CD4-positive, alpha-beta T cell treated with Interleukin-1 beta for 1 hour (primary cell): Measurements from ENCODE around the gene ATOSB.
"Not testable (repeated sequence)": the region's sequence is repeated elsewhere in the genome, so short reads cannot be mapped to it uniquely, and the experiment has no call there.

Experiments
- DNase-seq, 2 donors: peaks; one replicate each; pipeline ENCODE4 v3.0.0-alpha.2; 2020 to 2022

ATOSB gene, protein sequence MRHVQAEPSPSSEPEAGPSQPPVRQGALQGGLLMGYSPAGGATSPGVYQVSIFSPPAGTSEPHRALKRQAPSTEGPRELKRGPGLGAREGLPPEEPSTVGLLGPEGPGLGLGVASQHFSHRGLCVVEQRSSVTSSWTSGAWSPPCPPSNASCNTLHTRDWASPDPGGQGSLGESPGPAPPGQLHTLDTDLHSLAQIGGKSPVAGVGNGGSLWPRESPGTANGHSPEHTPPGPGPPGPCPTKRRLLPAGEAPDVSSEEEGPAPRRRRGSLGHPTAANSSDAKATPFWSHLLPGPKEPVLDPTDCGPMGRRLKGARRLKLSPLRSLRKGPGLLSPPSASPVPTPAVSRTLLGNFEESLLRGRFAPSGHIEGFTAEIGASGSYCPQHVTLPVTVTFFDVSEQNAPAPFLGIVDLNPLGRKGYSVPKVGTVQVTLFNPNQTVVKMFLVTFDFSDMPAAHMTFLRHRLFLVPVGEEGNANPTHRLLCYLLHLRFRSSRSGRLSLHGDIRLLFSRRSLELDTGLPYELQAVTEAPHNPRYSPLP

DNA sequence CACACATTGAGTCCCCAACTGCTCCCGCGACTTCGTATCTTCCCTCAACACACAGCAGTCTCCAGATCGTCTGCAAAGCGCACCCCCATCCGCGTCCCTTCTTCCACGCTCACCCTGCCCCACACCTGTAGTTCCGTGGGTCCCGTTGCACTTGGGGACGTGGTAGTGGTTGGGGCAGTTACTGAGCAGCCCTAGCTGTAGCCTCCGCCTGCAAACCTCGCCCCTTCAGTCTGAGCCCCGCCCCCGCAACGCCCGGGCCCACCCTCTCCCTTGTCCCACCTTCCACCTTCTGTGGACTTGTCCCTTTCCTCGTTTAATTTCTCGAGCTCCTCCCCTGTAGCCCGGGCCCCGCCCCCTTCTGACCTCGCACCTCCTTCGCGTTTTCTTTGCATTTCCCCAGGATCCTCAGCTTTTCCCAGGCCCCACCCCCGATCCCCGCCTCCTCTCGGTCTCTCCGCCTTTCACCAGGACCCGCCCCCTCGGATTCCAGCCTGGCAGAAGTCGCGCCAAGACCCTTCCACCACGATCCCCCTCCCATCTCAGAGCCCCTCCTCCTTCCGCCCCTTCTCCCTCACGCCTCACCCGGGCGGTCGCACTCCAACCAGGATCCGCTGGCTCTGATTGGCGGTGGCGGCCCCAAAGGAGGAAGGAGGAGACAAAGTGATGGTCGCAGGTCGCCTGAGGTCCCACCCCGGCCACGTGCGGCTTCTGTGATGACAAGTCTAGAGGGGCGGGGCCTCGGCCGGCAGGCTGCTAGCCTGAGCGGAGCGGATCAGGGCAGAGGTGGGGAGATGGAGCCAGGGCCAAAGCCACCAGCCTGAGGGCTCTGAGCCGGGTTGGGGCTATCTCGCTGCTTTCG lies at the start of gene ATOSB:
TSS of gene ATOSB (minus strand) at position 183 of the 859 bp plus-strand sequence. CDS start 7,588 bp downstream, outside the sequence.
- peak; percentile 93 to 95 for DNase-seq

DNA sequence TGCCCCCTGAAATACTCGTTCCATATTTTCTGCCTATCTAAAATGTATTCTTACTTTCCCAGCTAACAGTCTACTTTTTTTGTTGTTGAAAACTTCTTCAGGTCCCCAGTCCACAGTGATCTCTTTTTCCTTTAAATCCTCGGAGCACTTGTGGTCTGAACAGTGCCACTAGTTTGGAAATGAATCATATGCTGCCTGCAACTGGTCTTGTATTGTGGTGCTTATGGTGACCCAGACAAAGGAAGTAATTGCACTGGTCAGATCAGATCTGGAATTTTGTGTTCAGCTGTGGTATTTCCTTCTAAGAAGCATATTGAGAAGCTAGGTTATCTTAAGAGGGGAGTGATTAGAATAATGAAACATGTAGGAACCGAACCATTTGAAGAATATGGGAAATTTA lies 49.0 kb upstream of the ATOSB start:
- no peak for DNase-seq

DNA sequence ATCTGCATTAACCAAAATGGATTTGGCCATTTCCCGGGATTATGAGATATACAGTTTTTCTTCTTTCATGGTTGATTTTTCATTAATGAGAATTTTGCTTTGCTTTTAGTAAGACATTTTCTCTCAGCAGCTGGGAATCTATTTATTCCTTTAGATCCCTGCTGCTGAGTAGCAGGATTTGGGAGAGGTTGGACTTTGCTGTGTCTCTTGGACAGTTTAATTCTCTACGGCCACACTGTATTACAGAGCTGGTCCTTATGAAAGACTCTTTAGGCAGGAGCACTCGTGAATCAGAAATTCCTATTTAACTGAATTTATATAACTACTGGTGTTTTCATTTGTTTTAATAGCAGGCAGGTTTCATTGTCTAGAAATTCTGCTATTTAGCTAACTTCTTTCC lies 47.8 kb upstream of the ATOSB start:
- no peak for DNase-seq

DNA sequence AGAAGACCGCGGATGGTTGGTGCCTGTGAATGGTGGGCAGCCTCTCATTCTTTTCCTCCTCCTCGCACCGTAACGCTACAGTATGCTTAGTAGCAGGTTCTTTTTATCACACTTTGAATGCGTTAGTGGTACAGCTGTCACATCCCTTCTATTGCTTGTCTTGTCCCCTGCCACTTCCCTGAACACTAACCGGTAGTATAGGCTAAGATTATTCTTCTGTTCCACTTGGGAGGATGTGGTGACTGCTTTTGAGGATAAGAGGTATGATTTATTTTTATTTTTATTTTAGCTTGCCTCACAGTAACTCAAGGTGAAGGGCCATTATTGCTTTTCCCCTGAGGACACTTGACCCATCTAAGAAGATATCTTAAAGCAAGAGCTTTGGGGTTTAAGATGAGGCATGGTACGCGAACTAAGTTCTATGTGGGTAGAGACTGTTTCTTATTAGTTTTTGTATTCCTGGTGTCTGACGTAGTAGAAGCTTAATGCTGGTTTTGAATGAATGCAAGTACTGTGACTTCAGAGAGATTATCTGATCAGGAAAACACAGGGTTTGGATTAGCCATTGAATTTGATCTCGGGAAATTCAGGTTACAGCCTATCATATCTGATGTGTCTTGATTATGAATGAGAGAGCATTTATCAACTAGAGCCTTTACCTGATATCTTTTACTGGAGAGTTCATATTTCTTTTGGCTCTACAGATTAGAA lies 47.1 kb upstream of the ATOSB start:
- no peak for DNase-seq

DNA sequence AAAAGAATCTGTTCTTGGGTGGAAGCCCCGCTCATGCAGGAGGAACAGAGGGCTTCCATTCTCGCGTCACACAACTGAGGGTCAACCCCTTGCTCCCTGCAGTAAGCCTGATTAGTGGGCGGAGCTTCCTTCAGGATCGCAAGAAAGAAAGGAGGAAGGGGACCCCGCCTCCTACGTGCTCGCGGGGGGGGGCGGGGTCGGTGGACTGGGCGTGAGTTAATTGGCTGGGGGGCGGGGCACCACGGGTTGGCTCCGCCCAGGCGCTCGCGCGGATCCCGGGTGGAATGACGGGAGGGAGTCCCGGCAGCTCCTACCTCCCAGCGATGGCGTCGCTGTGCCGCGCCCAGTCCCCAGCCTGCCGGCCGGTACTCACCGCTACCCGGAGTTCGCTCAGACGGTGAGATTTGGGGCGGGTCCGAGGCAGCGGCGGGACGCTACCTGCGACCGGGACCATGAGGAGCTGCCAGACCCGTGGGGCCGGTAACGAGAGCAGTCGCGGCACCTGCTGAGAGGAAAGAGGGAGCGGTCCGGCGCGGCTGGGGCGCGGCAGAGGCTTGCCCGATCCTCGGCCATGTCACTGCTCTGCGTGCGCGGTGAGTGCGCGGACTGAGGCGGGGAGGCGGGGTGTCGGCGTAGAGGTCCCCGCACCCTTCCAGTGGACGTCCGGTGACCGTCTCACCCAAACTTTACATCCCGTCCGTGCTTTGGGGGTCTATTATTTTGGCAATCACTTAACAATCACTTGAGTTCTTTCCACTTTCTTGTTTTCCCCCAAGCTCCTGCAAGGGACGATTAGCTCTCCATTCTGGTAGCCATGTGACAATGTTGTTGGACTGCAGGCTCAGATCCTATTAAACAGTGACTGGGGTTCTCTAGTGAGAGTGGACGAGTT lies 46.3 kb upstream of the ATOSB start, which contains the start of gene UNC13B:
TSS of gene UNC13B (plus strand) at position 297 of the 892 bp plus-strand sequence. CDS start at position 572, 275 bp downstream.
- peak; percentile 77 to 79 for DNase-seq

DNA sequence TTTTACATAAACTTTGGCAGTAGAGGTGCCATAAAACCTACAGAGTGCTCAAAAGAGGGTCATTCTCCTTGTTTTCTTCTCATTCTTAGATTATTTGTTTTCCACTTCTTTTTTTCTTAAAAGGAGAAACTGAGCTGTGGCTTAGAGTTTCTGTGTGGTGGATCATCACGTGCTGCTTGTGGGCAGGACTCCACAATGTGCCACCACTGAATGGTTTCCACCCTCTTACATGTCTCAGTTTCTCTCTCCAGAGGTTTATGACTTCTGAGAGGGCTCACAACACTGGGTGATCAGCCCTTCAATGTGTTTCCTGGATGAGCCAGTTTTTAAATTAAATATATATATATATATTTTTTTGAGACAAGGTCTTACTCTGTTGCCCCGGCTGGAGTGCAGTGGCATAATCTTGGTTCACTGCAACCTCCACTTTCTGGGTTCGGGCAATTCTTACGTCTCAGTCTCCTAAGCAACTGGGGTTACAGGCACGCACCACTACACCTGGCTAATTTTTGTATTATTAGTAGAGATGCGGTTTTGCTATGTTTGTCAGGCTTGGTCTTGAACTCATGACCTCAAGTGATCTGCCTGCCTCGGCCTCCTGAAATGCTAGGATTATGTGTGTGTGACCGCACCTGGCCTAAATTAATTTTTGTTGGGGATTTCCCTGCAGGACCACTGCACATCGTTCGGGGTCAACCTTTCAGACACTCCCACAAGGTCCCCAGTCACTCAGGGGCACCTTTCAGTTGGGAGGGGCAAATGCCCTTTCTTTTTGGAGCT lies 43.0 kb upstream of the ATOSB start:
- no peak for DNase-seq

DNA sequence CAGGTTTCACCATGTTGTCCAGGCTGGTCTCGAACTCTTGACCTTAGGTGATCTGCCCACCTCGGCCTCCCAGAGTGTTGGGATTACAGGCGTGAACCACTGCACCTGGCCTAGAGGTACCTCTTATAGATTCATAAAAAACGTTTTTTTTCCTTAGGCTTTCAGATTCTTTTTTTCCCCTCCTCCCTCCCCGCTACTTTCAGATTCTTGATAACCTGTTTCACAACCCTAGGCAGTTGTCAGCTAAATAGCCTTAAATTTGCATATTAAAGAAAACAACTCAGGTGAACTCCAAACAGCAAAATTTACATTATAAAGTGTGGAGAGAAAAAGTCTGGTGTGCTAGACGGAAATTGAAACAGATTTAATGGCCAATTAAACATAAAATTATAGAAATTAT lies 42.2 kb upstream of the ATOSB start:
- not testable (repeated sequence) for DNase-seq

DNA sequence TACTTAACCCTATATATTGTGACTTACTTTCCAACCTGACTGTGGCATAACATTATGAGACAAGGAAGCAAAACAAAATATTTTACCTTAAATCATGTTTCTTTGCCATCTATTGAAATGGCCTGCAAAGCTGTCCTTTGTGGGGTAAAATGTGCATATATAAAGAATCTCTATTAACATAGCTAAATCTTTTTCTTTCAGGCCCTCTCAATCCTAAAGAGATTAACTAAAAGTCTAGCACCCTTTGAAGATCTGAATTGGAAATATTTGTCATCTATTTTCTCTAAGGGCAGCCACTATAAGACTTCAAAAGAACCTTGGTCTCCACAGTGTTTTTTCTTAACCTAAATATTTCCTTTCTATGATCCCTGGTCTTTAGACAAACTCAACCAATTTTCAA lies 41.1 kb upstream of the ATOSB start:
- DNase-seq = no peak

DNA sequence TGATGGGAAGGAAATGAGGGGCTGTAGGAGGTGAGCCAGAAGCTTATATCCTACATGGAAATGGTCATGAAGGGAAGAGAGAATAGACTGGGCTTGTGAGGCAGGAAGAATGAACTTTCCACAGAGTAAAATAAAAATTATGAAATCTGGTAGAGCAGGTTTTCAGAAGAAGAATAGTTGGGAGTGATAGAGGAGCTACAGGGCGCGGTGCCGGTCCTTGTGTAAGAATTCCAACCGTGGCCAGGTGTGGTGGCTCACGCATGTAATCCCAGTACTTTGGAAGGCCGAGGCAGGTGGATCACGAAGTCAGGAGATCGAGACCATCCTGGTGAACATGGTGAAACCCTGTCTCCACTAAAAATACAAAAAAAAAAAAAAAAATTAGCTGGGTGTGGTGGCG lies 37.3 kb upstream of the ATOSB start:
- DNase-seq = no peak

DNA sequence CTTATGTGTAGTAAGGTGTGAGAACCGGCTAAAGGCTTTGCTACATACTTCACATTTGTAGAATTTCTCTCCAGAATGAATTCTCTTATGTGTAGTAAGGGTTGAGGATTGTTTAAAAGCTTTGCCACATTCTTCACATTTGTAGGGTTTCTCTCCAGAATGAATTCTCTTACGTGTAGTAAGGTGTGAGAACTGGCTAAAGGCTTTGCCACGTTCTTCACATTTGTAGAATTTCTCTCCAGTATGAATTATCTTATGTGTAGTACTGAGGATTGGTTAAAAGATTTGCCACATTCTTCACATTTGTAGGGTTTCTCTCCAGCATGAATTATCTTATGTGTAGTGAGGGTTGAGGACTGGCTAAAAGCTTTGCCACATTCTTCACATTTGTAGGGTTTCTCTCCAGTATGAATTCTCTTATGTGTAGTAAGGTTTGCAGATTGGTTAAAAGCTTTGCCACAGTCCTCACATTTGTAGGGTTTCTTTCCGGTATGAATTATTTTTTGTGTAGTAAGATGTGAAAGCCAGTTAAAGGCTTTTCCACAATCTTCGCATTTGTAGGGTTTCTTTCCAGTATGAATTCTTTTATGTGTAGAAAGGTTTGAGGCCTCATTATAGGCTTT lies 32.4 kb upstream of the ATOSB start:
- not testable (repeated sequence) for DNase-seq

DNA sequence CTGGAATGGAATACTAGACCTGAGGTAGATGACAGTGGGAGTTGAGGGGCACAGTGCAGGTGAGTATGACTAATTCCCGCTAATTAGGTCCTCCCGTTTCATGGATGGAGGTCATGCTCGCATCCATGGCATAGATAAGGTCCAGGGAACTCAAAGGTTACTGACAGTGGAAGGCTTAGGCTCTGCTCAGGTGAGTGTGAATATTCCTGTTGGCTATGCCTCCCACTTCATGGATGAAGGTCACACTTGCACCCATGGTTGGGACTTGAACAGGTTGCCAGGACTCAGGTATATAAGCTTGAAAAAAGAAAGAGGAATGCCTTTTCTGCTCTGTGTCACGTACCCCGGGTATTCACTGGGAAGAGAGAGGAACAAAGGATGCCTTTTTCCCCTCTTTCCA lies 26.4 kb upstream of the ATOSB start:
- no peak for DNase-seq

DNA sequence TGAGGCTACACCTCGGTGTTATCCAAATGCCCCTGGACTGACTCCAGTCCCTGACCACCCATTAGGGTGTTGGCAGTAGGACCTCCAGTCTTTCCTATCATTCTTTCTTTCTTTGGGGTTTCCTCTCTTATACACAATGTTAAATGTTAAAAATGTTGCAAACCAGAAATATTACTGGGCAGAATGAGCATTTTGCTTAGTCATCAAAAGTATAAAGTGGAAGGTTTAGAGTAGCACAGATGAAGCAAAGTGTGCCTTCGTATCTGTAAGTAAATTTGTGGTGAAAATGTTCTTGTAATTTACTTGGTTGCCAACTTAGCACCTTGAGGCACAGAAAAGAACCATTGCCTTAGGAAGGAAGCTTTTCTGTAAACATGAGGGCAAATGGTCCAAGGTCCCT lies 24.4 kb upstream of the ATOSB start:
- no peak for DNase-seq

DNA sequence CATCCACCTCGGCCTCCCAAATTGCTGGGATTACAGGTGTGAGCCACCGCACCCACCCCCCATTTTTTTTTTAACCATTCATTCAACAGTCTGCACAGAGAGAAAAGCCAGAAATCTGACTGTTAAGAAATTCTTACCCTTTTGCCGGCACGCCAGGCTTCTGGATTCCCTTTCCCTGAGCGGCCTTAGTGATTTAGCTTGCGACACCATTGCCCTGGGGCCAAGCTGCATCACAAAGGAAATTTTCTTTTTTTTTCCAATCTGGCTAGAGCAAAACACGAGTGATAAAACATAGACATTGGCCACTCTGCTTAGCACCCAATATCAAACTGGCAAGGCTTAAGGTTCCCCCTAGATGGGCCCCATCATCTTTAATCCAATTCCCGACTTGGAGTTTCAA lies 21.2 kb upstream of the ATOSB start:
- DNase-seq = no peak

DNA sequence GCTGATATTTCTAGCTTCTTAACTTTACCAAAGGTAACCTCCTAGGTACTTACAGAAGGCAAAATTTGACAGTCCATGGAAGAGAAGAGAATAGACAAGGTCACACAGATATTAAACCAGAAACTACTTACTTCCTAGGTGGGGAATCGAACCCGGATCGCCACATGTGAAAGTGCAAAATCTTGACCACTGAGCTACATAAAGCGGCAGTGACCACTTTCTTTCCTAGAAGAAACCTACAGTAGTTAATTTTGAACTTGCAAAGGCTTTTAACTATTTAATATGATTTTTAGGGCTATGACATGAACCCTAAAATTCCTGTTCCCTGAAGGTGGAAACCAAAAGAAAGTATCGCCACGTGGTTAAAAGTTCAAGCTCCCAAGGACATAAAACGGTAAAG lies 20.3 kb upstream of the ATOSB start:
- no peak for DNase-seq

DNA sequence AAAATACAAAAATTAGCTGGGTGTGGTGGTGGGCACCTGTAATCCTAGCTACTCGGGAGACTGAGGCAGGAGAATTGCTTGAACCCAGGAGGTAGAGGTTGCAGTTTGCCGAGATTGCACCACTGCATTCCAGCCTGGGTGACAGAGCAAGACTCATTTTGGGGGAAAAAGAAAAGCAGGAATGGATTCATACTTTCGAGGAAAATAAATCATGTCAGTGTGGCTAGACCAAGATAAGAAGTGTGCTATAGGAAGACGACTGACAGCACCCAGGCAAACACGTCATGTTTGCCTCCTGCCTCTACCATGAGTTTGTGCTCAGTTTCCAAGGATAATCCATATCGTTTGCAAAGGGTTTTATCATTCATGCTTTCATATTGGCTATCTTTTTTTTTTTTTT lies 19.3 kb upstream of the ATOSB start:
- DNase-seq = no peak

DNA sequence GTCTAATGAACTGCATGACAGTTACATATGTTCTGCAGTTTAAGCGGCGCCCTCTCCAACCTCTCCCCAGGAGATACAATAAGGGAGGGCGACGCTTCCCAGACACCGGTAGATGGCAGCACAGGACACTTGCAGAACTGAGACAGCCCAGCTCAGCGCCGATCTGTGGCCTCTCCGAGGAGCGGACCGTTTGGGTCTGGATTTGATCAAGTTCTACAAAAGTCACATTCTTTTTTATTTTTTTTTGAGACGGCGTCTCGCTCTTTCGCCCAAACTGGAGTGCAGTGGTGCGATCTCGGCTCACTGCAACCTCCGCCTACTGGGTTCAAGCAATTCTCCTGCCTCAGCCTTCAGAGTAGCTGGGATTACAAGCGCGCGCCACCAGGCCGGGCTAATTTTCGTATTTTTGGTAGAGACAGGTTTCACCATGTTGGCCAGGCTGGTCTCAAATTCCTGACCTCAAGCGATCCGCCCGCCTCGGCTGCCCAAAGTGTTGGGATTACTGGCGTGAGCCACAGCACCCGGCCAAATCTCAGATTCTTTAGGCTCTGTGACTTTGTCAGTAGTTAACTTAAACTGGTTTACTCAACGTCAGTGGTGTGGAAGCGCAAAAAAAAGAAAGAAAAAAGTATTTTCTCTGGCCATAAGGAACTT lies 1.4 kb upstream of the ATOSB start:
- DNase-seq = peak; percentile 90 to 92

DNA sequence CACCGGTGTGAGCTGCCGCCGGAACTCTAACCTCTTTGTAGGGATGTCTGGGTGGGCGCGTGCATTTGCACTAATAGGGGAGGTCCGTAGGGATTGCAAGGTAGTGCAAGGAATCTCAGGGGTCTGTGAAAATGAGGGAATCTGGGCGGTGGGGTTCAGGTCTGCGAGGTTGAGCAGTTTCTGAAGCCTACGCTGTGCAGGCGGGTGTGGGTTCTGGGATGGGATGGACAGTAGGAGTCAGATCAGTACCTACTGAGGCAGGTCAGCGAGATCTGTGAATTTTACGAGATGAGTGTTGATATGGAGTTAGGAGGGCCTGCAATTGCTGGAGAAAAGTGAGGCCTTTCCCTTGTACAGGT lies 856 bp upstream of the ATOSB start:
- DNase-seq = no peak

DNA sequence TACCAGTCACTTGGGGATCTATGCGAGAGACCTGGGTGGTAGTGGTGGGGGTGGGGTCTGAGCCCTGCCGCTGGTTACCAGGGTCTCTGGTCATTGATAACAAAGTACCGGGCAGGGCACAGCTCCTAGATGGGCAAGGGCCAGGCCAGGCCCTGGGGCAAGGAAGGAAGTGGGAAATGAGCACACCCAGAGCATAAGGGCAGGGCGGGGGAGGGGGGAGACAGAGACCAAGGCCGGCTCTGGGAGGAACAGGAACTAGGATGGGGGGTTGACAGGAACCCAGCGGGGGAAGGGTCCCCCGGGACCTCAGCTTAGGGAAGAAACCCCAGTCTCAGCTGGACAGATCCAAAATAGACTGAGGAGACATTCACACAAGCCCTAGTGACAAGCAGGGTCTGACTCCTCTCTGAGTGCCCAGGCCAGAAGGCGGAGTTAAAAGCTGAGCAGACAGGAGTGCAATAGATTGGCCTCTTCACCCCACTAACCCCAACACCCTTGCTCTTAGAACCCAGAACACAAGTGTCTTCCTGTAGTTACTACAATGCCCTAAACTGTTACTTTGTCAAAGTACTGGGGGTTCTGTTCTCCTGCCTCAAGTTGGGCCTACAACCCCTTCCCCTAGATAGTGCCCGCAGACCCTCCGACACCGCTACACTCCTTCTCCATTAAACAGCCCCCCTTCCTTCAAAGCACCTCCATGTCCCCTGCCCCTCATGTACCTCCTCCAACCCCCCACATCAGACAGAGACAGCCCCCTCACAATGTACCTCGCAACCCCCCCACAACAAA lies 628 bp downstream of the ATOSB start:
- DNase-seq = peak; percentile 53 to 59
